Measurements from ENCODE around the gene STXBP5L.
A peak's percentile ranks its signal among the peaks of the same experiment; 100 is the strongest.

STXBP5L gene

GRCh38 chr3:121152573-121152972 is 244.6 kb downstream of the STXBP5L start:
- TF ChIP-seq RAD21 (IDR thresholded peaks at IDR 0.05; ENCODE audit: low read depth) (peak; percentile 20; the same call in 1 of the 2 replicates), EP300 (IDR thresholded peaks at IDR 0.05; ENCODE audit: borderline replicate concordance) (no peak), EGR1 (IDR thresholded peaks at IDR 0.05) (no peak), ZBTB7A (IDR thresholded peaks at IDR 0.05; ENCODE audit: low read depth) (no peak), TAF1 (IDR thresholded peaks at IDR 0.05; ENCODE audit: low read depth) (no peak)

- TF ChIP-seq RAD21 (IDR thresholded peaks at IDR 0.05; ENCODE audit: low read depth) (no peak), MAX (IDR thresholded peaks at IDR 0.05) (no peak), CREB1 (IDR thresholded peaks at IDR 0.05; ENCODE audit: low read depth) (no peak), YY1 (IDR thresholded peaks at IDR 0.05; ENCODE audit: low read depth) (no peak), REST (IDR thresholded peaks at IDR 0.05; ENCODE audit: low read depth) (no peak), EGR1 (IDR thresholded peaks at IDR 0.05) (no peak), TAF1 (IDR thresholded peaks at IDR 0.05; ENCODE audit: low read depth) (no peak), NFIC (IDR thresholded peaks at IDR 0.05) (no peak), TCF12 (IDR thresholded peaks at IDR 0.05; ENCODE audit: low read depth) (no peak), CEBPB (IDR thresholded peaks at IDR 0.05) (no peak), ZBTB7A (IDR thresholded peaks at IDR 0.05; ENCODE audit: low read depth) (no peak), TEAD4 (IDR thresholded peaks at IDR 0.05) (no peak), USF1 (IDR thresholded peaks at IDR 0.05) (no peak), FOXM1 (IDR thresholded peaks at IDR 0.05; ENCODE audit: borderline replicate concordance, low read depth) (no peak), EP300 (IDR thresholded peaks at IDR 0.05; ENCODE audit: borderline replicate concordance) (no peak)
These were observed 245.8 kb downstream of the STXBP5L start for GRCh38 chr3:121153851-121154250.

- TF ChIP-seq NFIC (IDR thresholded peaks at IDR 0.05) (no peak), MAX (IDR thresholded peaks at IDR 0.05) (no peak), YY1 (IDR thresholded peaks at IDR 0.05; ENCODE audit: low read depth) (no peak), USF1 (IDR thresholded peaks at IDR 0.05) (no peak), TCF12 (IDR thresholded peaks at IDR 0.05; ENCODE audit: low read depth) (no peak), EGR1 (IDR thresholded peaks at IDR 0.05) (no peak), EP300 (IDR thresholded peaks at IDR 0.05; ENCODE audit: borderline replicate concordance) (no peak), TEAD4 (IDR thresholded peaks at IDR 0.05) (no peak), TAF1 (IDR thresholded peaks at IDR 0.05; ENCODE audit: low read depth) (no peak)
These were observed 247.0 kb downstream of the STXBP5L start for GRCh38 chr3:121155028-121155427.

GRCh38 chr3:121165397-121165837 is 257.4 kb downstream of the STXBP5L start:
- TF ChIP-seq TEAD4 (IDR thresholded peaks at IDR 0.05) (no peak), RAD21 (IDR thresholded peaks at IDR 0.05; ENCODE audit: low read depth) (no peak), CREB1 (IDR thresholded peaks at IDR 0.05; ENCODE audit: low read depth) (no peak), ZBTB7A (IDR thresholded peaks at IDR 0.05; ENCODE audit: low read depth) (no peak), CEBPB (IDR thresholded peaks at IDR 0.05) (no peak), USF1 (IDR thresholded peaks at IDR 0.05) (no peak), REST (IDR thresholded peaks at IDR 0.05; ENCODE audit: low read depth) (no peak), EP300 (IDR thresholded peaks at IDR 0.05; ENCODE audit: borderline replicate concordance) (no peak), NFIC (IDR thresholded peaks at IDR 0.05) (no peak), TAF1 (IDR thresholded peaks at IDR 0.05; ENCODE audit: low read depth) (no peak), MAX (IDR thresholded peaks at IDR 0.05) (no peak), YY1 (IDR thresholded peaks at IDR 0.05; ENCODE audit: low read depth) (no peak), EGR1 (IDR thresholded peaks at IDR 0.05) (no peak), TCF12 (IDR thresholded peaks at IDR 0.05; ENCODE audit: low read depth) (no peak), FOXM1 (IDR thresholded peaks at IDR 0.05; ENCODE audit: borderline replicate concordance, low read depth) (no peak)

GRCh38 chr3:121167374-121168139 is 259.6 kb downstream of the STXBP5L start:
- no peak for TF ChIP-seq RAD21 (IDR thresholded peaks at IDR 0.05; ENCODE audit: low read depth)

Data from Ishikawa (cell line).